ENCODE results near the gene REEP6. TPM values are rescaled to one million over a fixed set of nuclear protein-coding genes. Genes with fewer than 3 reads are reported as not detected.
"Not testable (repeated sequence)": the region's sequence is repeated elsewhere in the genome, so short reads cannot be mapped to it uniquely, and the experiment has no call there.

The REEP6 gene
- total RNA-seq, 1 donor from 2014 or later: 16.6 TPM

DNA sequence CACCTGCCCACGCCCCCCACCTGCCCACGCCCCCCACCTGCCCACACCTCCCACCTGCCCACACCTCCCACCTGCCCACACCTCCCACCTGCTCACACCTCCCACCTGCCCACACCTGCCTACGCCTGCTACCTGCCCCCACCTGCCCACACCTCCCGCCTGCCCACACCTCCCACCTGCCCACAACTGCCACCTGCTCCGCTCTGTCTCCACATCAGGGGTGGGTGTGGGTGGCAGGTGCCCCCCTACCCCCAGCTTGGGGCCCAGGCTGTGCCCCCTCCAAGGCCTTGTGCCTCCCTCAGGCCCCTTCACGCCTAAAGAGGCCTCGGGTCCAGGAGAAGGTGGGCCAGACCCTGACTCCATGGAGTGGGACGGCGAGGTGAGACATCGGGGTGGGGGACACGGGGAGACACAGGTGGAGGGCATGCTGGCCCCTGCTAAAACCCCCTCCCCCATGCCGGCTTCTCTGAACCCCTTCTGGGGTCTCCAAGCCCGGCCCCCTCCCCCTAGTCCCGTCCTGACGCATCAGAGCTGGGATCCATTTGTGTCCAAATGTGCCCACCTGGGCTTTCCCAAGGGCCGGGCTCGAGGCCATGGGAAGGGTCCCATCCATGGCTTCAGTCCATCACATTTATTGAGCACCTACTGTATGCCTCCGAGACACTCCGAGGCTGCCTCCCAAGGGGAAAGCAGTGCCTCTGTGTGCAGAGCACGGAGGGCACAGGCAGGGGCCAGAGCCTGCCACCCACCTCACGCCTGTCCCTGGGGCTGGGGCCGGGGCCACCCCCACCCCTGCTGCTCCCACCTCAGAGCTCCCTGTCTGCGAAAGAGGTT, 37.8 kb downstream of the REEP6 start:
- DNase-seq (ENCODE audit: low spot score, unreplicated experiment): no peak
- H3K4me1 Mint-ChIP-seq (ENCODE audit: low read depth): peaks cover 4% of the 10 kb centered on the region
- no peaks in the 10 kb centered on the region for H3K36me3 Mint-ChIP-seq (ENCODE audit: insufficient read depth)
- TF ChIP-seq, protein P1, sequence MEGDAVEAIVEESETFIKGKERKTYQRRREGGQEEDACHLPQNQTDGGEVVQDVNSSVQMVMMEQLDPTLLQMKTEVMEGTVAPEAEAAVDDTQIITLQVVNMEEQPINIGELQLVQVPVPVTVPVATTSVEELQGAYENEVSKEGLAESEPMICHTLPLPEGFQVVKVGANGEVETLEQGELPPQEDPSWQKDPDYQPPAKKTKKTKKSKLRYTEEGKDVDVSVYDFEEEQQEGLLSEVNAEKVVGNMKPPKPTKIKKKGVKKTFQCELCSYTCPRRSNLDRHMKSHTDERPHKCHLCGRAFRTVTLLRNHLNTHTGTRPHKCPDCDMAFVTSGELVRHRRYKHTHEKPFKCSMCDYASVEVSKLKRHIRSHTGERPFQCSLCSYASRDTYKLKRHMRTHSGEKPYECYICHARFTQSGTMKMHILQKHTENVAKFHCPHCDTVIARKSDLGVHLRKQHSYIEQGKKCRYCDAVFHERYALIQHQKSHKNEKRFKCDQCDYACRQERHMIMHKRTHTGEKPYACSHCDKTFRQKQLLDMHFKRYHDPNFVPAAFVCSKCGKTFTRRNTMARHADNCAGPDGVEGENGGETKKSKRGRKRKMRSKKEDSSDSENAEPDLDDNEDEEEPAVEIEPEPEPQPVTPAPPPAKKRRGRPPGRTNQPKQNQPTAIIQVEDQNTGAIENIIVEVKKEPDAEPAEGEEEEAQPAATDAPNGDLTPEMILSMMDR (IDR thresholded peaks at IDR 0.05; ENCODE audit: unreplicated experiment): no peak
- H3K27me3 Mint-ChIP-seq: peaks cover 40% of the 10 kb centered on the region
- no peaks in the 10 kb centered on the region for H3K9me3 Mint-ChIP-seq (ENCODE audit: low read depth)
- H3K4me3 Mint-ChIP-seq (ENCODE audit: low read depth): no peak overlapping the region
- no peak overlapping the region for H3K27ac Mint-ChIP-seq

DNA sequence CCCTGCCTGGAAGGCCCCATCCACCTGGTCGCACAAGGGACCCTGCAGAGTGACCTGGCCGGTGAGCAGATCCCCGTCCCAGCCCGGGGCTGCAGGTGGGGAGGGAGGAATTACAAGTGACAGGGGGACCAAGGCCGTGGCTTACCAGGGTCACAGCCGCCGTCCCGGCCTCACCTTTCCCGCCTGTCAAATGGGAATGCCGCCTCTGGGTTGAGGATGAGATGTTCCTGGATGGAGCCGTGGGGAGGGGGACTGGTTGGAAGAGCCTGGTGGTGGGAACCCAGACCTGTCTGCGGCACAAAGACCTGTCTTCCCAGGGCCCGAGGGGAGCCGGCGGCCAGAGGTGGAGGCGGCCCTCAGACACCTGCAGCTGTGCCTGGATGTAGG, 38.4 kb downstream of the REEP6 start:
- Mint-ChIP-seq H3K4me3 (ENCODE audit: low read depth) (no peak overlapping the region), H3K27me3 (peaks cover 38% of the 10 kb centered on the region), H3K9me3 (ENCODE audit: low read depth) (no peaks in the 10 kb centered on the region), H3K36me3 (ENCODE audit: insufficient read depth) (no peaks in the 10 kb centered on the region), H3K27ac (no peak overlapping the region), H3K4me1 (ENCODE audit: low read depth) (peaks cover 3% of the 10 kb centered on the region)
- no peak for DNase-seq (ENCODE audit: low spot score, unreplicated experiment)
- TF ChIP-seq, protein P1 (IDR thresholded peaks at IDR 0.05; ENCODE audit: unreplicated experiment): no peak

DNA sequence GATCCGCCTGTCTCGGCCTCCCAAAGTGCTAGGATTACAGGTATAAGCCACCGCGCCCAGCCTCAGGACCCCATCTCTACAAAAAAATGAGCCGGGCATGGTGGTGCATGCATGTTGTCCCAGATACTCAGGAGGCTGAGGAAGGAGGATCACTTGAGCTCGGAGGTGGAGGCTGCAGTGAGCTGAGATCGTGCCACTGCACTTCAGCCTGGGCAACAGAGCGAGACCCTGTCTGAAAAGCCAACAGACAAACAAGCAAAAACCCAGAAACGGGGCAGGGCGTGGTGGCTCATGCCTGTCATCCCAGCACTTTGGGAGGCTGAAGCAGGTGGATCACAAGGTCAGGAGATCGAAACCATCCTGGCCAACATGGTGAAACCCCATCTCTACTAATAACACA, 39.9 kb downstream of the REEP6 start:
- not testable (repeated sequence) for H3K4me1 Mint-ChIP-seq (ENCODE audit: low read depth)

DNA sequence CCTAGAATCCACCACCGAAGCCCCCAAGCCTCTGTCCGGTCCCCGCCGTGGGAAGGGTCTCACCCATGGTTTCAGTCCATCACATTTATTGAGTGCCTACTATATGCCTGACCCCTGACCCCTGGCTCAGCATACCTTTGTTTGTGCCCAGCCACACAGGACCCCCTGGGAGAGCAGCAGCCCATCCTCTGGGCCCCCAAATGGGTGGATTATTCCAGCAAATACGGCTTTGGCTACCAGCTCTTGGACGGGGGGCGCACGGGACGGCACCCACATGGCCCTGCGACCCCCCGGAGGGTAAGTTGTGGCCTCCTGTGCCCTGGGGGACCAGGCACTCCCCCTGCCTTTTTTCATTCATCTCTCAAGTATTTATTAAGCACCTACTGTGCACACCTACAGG, 40.6 kb downstream of the REEP6 start:
- DNase-seq (ENCODE audit: low spot score, unreplicated experiment): no peak
- no peak overlapping the region for H3K27ac Mint-ChIP-seq
- peaks cover 16% of the 10 kb centered on the region for H3K27me3 Mint-ChIP-seq
- H3K36me3 Mint-ChIP-seq (ENCODE audit: insufficient read depth): no peaks in the 10 kb centered on the region
- no peaks in the 10 kb centered on the region for H3K9me3 Mint-ChIP-seq (ENCODE audit: low read depth)
- no peaks in the 10 kb centered on the region for H3K4me1 Mint-ChIP-seq (ENCODE audit: low read depth)
- TF ChIP-seq, protein P1 (IDR thresholded peaks at IDR 0.05; ENCODE audit: unreplicated experiment): no peak
- no peak overlapping the region for H3K4me3 Mint-ChIP-seq (ENCODE audit: low read depth)

More for the DNA sequence above, 39.9 kb downstream of the REEP6 start:
- not testable (repeated sequence) for H3K4me3 Mint-ChIP-seq (ENCODE audit: low read depth); H3K27ac Mint-ChIP-seq; H3K9me3 Mint-ChIP-seq (ENCODE audit: low read depth); H3K36me3 Mint-ChIP-seq (ENCODE audit: insufficient read depth); DNase-seq (ENCODE audit: low spot score, unreplicated experiment)
- peaks cover 24% of the 10 kb centered on the region for H3K27me3 Mint-ChIP-seq

DNA sequence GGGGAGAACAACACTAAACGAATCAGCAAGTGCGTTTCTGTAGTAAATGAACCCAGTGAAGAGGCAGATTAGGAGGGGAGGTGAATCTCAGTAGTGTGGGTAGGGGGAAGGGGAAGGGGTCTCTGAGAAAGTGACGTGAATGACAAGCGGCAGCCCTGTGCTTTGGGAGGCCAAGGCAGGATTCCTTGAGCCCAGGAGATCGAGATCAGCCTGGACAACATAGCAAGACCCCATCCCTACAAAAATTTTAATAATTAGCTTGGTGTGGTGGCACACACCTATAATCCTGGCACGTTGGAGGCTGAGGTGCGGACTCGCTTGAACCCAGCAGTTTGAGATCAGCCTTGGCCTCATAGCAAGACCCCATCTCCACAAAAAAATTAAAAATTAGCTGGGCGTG, 41.0 kb downstream of the REEP6 start:
- H3K36me3 Mint-ChIP-seq (ENCODE audit: insufficient read depth): no peaks in the 10 kb centered on the region
- no peak overlapping the region for H3K4me3 Mint-ChIP-seq (ENCODE audit: low read depth)
- no peak for DNase-seq (ENCODE audit: low spot score, unreplicated experiment)
- TF ChIP-seq, protein P1 (IDR thresholded peaks at IDR 0.05; ENCODE audit: unreplicated experiment): no peak
- H3K9me3 Mint-ChIP-seq (ENCODE audit: low read depth): no peaks in the 10 kb centered on the region
- H3K4me1 Mint-ChIP-seq (ENCODE audit: low read depth): no peaks in the 10 kb centered on the region
- H3K27me3 Mint-ChIP-seq: peaks cover 14% of the 10 kb centered on the region
- H3K27ac Mint-ChIP-seq: no peak overlapping the region
